Stimulated activated naive CD8-positive, alpha-beta T cell treated with anti-CD3 and anti-CD28 coated beads, Interleukin-15, amount 100 ng/mL, for 72 hours (primary cell): ENCODE measurements around the gene NFATC2IP.
"Not testable (repeated sequence)": the region's sequence is repeated elsewhere in the genome, so short reads cannot be mapped to it uniquely, and the experiment has no call there.

Experiments used
- ATAC-seq: fragments of 150-1000 bp; cut with Tn5 transposase; 2 replicates; pipeline ENCODE4 v1.10.0; 2021; ENCODE audit warnings: mild to moderate bottlenecking, moderate library complexity
- DNase-seq, 2 donors: peaks; one replicate each; pipeline ENCODE4 v3.0.0; 2021 to 2022
- H3K27ac Mint-ChIP-seq, 2 donors: one replicate each; pipeline ENCODE4 v1.8.0; 2022; ENCODE audit warnings: mild to moderate bottlenecking in 2 of 2, mixed read lengths in 2 of 2, moderate library complexity in 2 of 2
- H3K27me3 Mint-ChIP-seq: one replicate; pipeline ENCODE4 v1.8.0; 2022; ENCODE audit warnings: mixed read lengths
- H3K4me1 Mint-ChIP-seq: one replicate; pipeline ENCODE4 v1.8.0; 2022; ENCODE audit warnings: mild to moderate bottlenecking, mixed read lengths
- H3K4me3 Mint-ChIP-seq, 2 donors: one replicate each; pipeline ENCODE4 v1.8.0; 2022; ENCODE audit warnings: mild to moderate bottlenecking in 2 of 2, mixed read lengths in 2 of 2, moderate library complexity in 1 of 2
- H3K9me3 Mint-ChIP-seq, 2 donors: one replicate each; pipeline ENCODE4 v1.8.0; 2022; ENCODE audit warnings: mixed read lengths in 2 of 2

Gene NFATC2IP

GRCh38 chr16:28990375-28991040 lies 39.8 kb downstream of the NFATC2IP start:
- peak overlapping the region; percentile 99 to 100 for H3K4me3 Mint-ChIP-seq
- DNase-seq (peak; percentile 62 to 77), ATAC-seq (peak; percentile 90)
- H3K27me3 Mint-ChIP-seq, result no peaks in the 10 kb centered on the region
- peak overlapping the region; percentile 77 to 96 for H3K27ac Mint-ChIP-seq
- H3K4me1 Mint-ChIP-seq, result peaks cover 57% of the 10 kb centered on the region
- H3K9me3 Mint-ChIP-seq, result peaks cover 9 to 12% of the 10 kb centered on the region in 2 donors

GRCh38 chr16:28991687-28992086 lies 41.0 kb downstream of the NFATC2IP start:
- ATAC-seq, result no peak
- Mint-ChIP-seq H3K4me1 (peaks cover 52% of the 10 kb centered on the region), H3K4me3 (no peak overlapping the region), H3K27ac (no peak overlapping the region), H3K27me3 (no peaks in the 10 kb centered on the region), H3K9me3 (peaks cover 9 to 12% of the 10 kb centered on the region in 2 donors)
- DNase-seq, result no peak

- Mint-ChIP-seq H3K27me3 (no peaks in the 10 kb centered on the region), H3K4me3 (no peak overlapping the region), H3K4me1 (peaks cover 45% of the 10 kb centered on the region), H3K27ac (no peak overlapping the region), H3K9me3 (peaks cover 2 to 4% of the 10 kb centered on the region in 2 donors)
- no peak for DNase-seq
- ATAC-seq, result no peak
These were observed 41.8 kb downstream of the NFATC2IP start for GRCh38 chr16:28992496-28992895.

- no peak overlapping the region for H3K4me3 Mint-ChIP-seq
- peak overlapping the region in 1 of 2 donors; percentile 30 for H3K27ac Mint-ChIP-seq
- peaks cover 14% of the 10 kb centered on the region for H3K4me1 Mint-ChIP-seq
- no peaks in the 10 kb centered on the region for H3K9me3 Mint-ChIP-seq
- no peak for ATAC-seq
- no peak for DNase-seq
- no peaks in the 10 kb centered on the region for H3K27me3 Mint-ChIP-seq
These were observed 48.1 kb downstream of the NFATC2IP start for GRCh38 chr16:28998837-28999236.

GRCh38 chr16:28999577-28999976 lies 48.8 kb downstream of the NFATC2IP start:
- ATAC-seq (no peak), DNase-seq (no peak)
- no peak overlapping the region for H3K27ac Mint-ChIP-seq
- H3K9me3 Mint-ChIP-seq, result no peaks in the 10 kb centered on the region
- H3K27me3 Mint-ChIP-seq, result no peaks in the 10 kb centered on the region
- peaks cover 16% of the 10 kb centered on the region for H3K4me1 Mint-ChIP-seq
- no peak overlapping the region for H3K4me3 Mint-ChIP-seq

GRCh38 chr16:29000019-29000418 lies 49.3 kb downstream of the NFATC2IP start:
- Mint-ChIP-seq H3K4me1 (peaks cover 20% of the 10 kb centered on the region), H3K9me3 (no peaks in the 10 kb centered on the region), H3K27me3 (no peaks in the 10 kb centered on the region), H3K27ac (no peak overlapping the region), H3K4me3 (no peak overlapping the region)
- DNase-seq, result no peak
- no peak for ATAC-seq

GRCh38 chr16:29004496-29005139 lies 53.9 kb downstream of the NFATC2IP start:
- H3K27me3 Mint-ChIP-seq, DNase-seq, ATAC-seq, H3K27ac Mint-ChIP-seq, H3K4me3 Mint-ChIP-seq, H3K9me3 Mint-ChIP-seq: not testable (repeated sequence)
- H3K4me1 Mint-ChIP-seq, result peaks cover 35% of the 10 kb centered on the region

GRCh38 chr16:29007730-29008593 lies 57.2 kb downstream of the NFATC2IP start:
- H3K27ac Mint-ChIP-seq, result peak overlapping the region; percentile 96 to 98
- peaks cover 61% of the 10 kb centered on the region for H3K4me1 Mint-ChIP-seq
- no peaks in the 10 kb centered on the region for H3K9me3 Mint-ChIP-seq
- DNase-seq, result peak; percentile 69 to 84
- peak; percentile 96 for ATAC-seq
- no peaks in the 10 kb centered on the region for H3K27me3 Mint-ChIP-seq
- peak overlapping the region; percentile 76 to 80 for H3K4me3 Mint-ChIP-seq

- Mint-ChIP-seq H3K4me1 (peaks cover 74% of the 10 kb centered on the region), H3K27me3 (no peaks in the 10 kb centered on the region), H3K4me3 (peak overlapping the region; percentile 76 to 80), H3K9me3 (no peaks in the 10 kb centered on the region), H3K27ac (peak overlapping the region; percentile 96 to 98)
- DNase-seq, result no peak
- peak; percentile 23 for ATAC-seq
These were observed 58.5 kb downstream of the NFATC2IP start for GRCh38 chr16:29009050-29009837.

GRCh38 chr16:29009838-29010166 lies 59.1 kb downstream of the NFATC2IP start:
- no peaks in the 10 kb centered on the region for H3K27me3 Mint-ChIP-seq
- H3K9me3 Mint-ChIP-seq, result no peaks in the 10 kb centered on the region
- peak overlapping the region; percentile 96 to 98 for H3K27ac Mint-ChIP-seq
- no peak for ATAC-seq
- peak overlapping the region; percentile 76 to 80 for H3K4me3 Mint-ChIP-seq
- no peak for DNase-seq
- H3K4me1 Mint-ChIP-seq, result peaks cover 71% of the 10 kb centered on the region

GRCh38 chr16:29011112-29011511 lies 60.4 kb downstream of the NFATC2IP start:
- no peak for DNase-seq
- H3K27ac Mint-ChIP-seq, result no peak overlapping the region

GRCh38 chr16:29011851-29012250 lies 61.1 kb downstream of the NFATC2IP start:
- Mint-ChIP-seq H3K27ac (peak overlapping the region in 1 of 2 donors; percentile 90), H3K4me1 (peaks cover 73% of the 10 kb centered on the region), H3K27me3 (no peaks in the 10 kb centered on the region), H3K4me3 (no peak overlapping the region), H3K9me3 (no peaks in the 10 kb centered on the region)
- no peak for ATAC-seq
- DNase-seq, result no peak

More at GRCh38 chr16:29011112-29011511, 60.4 kb downstream of the NFATC2IP start:
- no peak overlapping the region for H3K4me3 Mint-ChIP-seq
- no peaks in the 10 kb centered on the region for H3K27me3 Mint-ChIP-seq
- H3K4me1 Mint-ChIP-seq, result peaks cover 69% of the 10 kb centered on the region
- H3K9me3 Mint-ChIP-seq, result no peaks in the 10 kb centered on the region
- no peak for ATAC-seq

- DNase-seq, result no peak
- H3K27me3 Mint-ChIP-seq, result no peaks in the 10 kb centered on the region
- H3K4me1 Mint-ChIP-seq, result peaks cover 70% of the 10 kb centered on the region
- peak overlapping the region; percentile 50 to 60 for H3K4me3 Mint-ChIP-seq
- H3K27ac Mint-ChIP-seq, result peak overlapping the region; percentile 90 to 94
- ATAC-seq, result peak; percentile 74
- no peaks in the 10 kb centered on the region for H3K9me3 Mint-ChIP-seq
These were observed 62.3 kb downstream of the NFATC2IP start for GRCh38 chr16:29012913-29013553.

GRCh38 chr16:29014561-29015069 lies 63.9 kb downstream of the NFATC2IP start:
- Mint-ChIP-seq H3K9me3 (no peaks in the 10 kb centered on the region), H3K27ac (peak overlapping the region in 1 of 2 donors; percentile 41), H3K4me3 (no peak overlapping the region), H3K4me1 (peaks cover 60% of the 10 kb centered on the region), H3K27me3 (no peaks in the 10 kb centered on the region)
- ATAC-seq (no peak), DNase-seq (no peak)
